HG03521 (cell line): ENCODE data around the gene PTPRN2.

Source experiments
- ATAC-seq: cut with Tn5 transposase; IDR thresholded peaks from one replicate; pipeline ENCODE4 v1.9.1; 2021; ENCODE audit warnings: mild to moderate bottlenecking, moderate library complexity; ENCODE audit not compliant: unreplicated experiment

PTPRN2 gene

GRCh38 chr7:157690058-157690832 is 897.4 kb downstream of the PTPRN2 start:
- no peak for ATAC-seq

GRCh38 chr7:157689269-157690057 is 898.2 kb downstream of the PTPRN2 start:
- no peak for ATAC-seq

- no peak for ATAC-seq
These were observed 898.9 kb downstream of the PTPRN2 start for GRCh38 chr7:157688533-157689268.

- ATAC-seq = no peak
These were observed 899.6 kb downstream of the PTPRN2 start for GRCh38 chr7:157687845-157688532.

- no peak for ATAC-seq
These were observed 900.5 kb downstream of the PTPRN2 start for GRCh38 chr7:157687158-157687557.

- no peak for ATAC-seq
These were observed 901.2 kb downstream of the PTPRN2 start for GRCh38 chr7:157686285-157686894.

- ATAC-seq = no peak
These were observed 902.0 kb downstream of the PTPRN2 start for GRCh38 chr7:157685430-157686284.

GRCh38 chr7:157684909-157685429 is 902.7 kb downstream of the PTPRN2 start:
- no peak for ATAC-seq

GRCh38 chr7:157684157-157684908 is 903.3 kb downstream of the PTPRN2 start:
- no peak for ATAC-seq

- ATAC-seq = no peak
These were observed 903.9 kb downstream of the PTPRN2 start for GRCh38 chr7:157683747-157684156.

- no peak for ATAC-seq
These were observed 904.5 kb downstream of the PTPRN2 start for GRCh38 chr7:157682946-157683746.

GRCh38 chr7:157682064-157682945 is 905.3 kb downstream of the PTPRN2 start:
- ATAC-seq = no peak

GRCh38 chr7:157679607-157680006 is 908.0 kb downstream of the PTPRN2 start:
- ATAC-seq = no peak

- ATAC-seq = no peak
These were observed 909.1 kb downstream of the PTPRN2 start for GRCh38 chr7:157678501-157678900.

- ATAC-seq = no peak
These were observed 911.0 kb downstream of the PTPRN2 start for GRCh38 chr7:157676456-157677255.

GRCh38 chr7:157676001-157676400 is 911.6 kb downstream of the PTPRN2 start:
- ATAC-seq = no peak
